VCaP (cell line): Measurements from ENCODE around the gene CLIC2.
"Not testable (repeated sequence)": the region's sequence is repeated elsewhere in the genome, so short reads cannot be mapped to it uniquely, and the experiment has no call there.

Experiments used
- H3K27ac ChIP-seq: fragments of 450-650 bp; 2 replicates; pipeline ENCODE4 v1.5.1; 2017
- TF ChIP-seq, protein P1 (sequence below): fragments of 450-650 bp; conservative IDR thresholded peaks from 2 replicates; pipeline ENCODE4 v1.5.1; 2017; ENCODE audit warnings: mild to moderate bottlenecking, moderate library complexity

CLIC2 gene

DNA sequence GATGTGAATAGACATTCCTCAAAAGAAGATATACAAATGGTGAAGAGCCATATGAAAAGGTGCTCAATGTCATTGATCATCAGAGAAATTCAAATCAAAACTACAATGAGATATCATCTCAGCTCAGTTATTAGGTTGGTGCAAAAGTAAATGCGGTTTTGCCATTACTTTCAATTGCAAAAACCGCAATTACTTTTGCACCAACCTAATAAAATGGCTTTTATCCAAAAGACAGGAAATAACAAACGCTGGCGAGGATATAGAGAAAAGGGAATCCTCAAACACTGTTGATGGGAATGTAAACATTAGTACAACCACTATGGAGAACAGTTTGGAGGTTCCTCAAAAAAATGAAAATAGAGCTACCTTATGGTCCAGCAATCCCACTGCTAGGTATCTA, 5.1 kb downstream of the CLIC2 start:
- no peak overlapping the region for H3K27ac ChIP-seq
- TF ChIP-seq, protein P1, sequence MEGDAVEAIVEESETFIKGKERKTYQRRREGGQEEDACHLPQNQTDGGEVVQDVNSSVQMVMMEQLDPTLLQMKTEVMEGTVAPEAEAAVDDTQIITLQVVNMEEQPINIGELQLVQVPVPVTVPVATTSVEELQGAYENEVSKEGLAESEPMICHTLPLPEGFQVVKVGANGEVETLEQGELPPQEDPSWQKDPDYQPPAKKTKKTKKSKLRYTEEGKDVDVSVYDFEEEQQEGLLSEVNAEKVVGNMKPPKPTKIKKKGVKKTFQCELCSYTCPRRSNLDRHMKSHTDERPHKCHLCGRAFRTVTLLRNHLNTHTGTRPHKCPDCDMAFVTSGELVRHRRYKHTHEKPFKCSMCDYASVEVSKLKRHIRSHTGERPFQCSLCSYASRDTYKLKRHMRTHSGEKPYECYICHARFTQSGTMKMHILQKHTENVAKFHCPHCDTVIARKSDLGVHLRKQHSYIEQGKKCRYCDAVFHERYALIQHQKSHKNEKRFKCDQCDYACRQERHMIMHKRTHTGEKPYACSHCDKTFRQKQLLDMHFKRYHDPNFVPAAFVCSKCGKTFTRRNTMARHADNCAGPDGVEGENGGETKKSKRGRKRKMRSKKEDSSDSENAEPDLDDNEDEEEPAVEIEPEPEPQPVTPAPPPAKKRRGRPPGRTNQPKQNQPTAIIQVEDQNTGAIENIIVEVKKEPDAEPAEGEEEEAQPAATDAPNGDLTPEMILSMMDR: no peak

DNA sequence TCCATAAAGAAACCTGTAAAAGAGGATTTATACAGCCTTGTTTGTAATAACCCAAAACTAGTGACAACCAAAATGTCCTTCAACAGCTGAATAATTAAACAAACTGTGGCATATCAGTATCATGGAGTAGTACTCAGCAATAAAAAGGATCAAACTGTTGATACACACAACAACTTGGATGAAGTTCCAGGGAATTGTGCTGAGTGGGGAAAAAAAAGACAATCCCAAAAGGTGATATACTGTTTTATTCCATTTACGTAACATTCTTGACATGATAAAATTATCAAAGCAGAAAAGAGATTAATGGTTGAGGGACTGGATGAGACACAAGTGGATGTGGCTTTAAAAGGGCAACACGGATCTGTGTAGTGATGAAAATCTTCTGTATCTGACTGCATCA, 7.8 kb downstream of the CLIC2 start:
- TF ChIP-seq, protein P1: no peak
- no peak overlapping the region for H3K27ac ChIP-seq

DNA sequence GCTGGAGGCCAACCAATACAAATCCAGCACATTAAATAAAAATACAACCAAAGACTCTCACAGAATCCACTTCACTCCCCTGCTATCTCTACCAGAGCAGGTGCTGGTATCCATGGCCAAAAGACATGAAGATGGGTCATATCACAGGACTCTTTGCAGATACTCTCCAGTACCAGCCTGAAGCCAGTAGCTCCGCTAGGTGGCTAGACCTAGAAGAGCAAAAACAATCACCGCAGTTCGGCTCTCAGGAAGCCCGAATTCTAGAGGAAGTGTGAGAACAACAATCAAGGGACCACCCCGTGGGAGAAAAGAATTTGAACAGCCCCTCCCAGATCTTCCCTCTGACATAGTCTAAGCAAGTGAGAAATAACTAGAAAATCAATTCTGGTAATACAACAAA, 20.2 kb downstream of the CLIC2 start:
- H3K27ac ChIP-seq: no peak overlapping the region
- TF ChIP-seq, protein P1: no peak

DNA sequence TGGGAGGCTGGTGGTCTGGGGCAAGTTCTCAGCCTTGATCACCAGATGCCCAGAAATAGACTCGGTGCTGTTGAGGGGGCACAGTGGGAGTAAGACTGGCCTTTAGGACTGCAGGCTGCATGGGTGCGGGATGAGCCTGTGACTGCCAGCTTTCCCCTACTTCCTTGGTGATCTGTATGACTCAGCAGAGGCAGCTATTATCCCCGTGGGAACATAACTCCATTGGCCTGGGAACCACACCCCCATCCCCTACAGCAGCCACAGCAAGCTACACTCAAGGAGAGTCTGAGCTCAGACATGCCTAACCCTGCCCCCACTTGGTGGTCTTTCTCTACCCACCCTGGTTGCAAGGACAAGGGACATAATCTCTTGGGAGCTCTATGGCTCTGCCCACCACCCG, 20.6 kb downstream of the CLIC2 start:
- TF ChIP-seq, protein P1: no peak
- no peak overlapping the region for H3K27ac ChIP-seq

DNA sequence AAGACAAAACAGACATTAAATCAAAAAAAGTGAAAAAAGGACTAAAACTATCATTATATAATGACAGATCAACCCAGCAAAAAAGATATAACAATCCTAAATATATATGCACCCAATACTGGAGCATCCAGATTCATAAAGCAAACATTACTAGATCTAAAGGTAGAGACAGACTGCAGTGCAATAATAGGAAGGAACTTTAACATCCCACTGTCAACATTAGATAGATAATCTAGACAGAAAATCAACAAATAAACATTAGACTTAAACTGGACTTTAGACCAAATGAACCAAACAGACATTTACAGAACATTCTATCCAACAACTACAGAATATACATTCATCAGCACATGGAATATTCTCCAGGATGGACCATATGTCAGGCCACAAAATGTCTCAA, 40.6 kb downstream of the CLIC2 start:
- TF ChIP-seq, protein P1: no peak
- H3K27ac ChIP-seq: no peak overlapping the region

DNA sequence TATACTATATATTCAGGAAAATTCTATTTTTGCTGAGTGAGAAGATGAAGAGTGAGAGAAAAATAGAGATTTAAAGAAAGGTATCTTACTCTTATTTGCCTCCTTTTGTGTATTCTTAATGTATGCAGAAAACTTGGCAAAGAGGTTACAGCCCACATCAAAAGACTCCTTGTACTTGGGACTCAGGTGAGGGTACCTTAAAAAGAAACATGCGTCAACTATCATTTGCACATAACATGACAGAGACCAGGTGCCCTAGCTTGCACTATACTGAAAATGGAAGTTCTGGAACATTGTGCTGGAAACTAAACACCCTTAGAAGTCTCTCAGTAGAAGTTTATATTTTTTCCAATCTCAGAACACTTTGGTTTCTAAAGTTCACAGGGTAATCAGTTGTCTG, 54.5 kb downstream of the CLIC2 start:
- TF ChIP-seq, protein P1: no peak
- H3K27ac ChIP-seq: no peak overlapping the region

DNA sequence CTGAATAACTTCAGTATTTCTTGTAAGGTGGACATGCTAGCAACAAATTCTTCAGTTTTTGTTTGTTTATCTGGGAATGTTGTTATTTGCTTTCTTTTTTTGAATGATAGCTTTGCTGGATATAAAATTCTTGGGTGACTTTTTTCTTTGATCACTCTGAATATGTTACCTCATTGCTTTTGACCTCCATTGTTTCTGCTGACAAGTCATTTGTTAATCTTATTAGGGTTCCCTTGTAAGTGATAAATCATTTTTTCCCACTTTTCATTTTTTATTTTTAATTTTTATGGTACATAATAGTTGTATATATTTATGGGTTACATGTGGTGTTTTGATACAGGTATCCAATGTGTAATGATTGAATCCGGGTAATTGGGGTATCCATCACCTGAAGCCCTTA, 63.4 kb downstream of the CLIC2 start:
- no peak overlapping the region for H3K27ac ChIP-seq
- TF ChIP-seq, protein P1: no peak

DNA sequence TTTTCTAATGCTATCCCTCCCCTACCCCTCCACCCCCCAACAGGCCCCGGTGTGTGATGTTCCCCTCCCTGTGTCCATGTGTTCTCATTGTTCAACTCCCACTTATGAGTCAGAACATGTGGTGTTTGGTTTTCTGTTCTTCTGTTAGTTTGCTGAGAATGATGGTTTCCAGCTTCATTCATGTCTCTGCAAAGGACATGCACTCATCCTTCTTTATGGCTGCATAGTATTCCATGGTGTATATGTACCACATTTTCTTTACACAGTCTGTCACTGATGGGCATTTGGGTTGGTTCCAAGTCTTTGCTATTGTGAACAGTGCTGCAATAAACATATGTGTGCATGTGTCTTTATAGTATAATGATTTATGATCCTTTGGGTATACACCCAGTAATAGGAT, 66.4 kb downstream of the CLIC2 start:
- H3K27ac ChIP-seq: not testable (repeated sequence)
